Panc1 (cell line): ENCODE data around the gene CACNB3.

ENCODE experiments used
- CTCF ChIP-seq: fragments of 450-650 bp; IDR thresholded peaks from 2 replicates; pipeline ENCODE4 v1.5.1; 2017; ENCODE audit warnings: mild to moderate bottlenecking
- POLR2AphosphoS5 ChIP-seq: IDR thresholded peaks from 2 replicates; pipeline ENCODE4 v1.6.1; 2012; ENCODE audit warnings: mild to moderate bottlenecking, low read depth, low read length, moderate library complexity
- SIN3A ChIP-seq: IDR thresholded peaks from 2 replicates; pipeline ENCODE4 v1.6.1; 2012; ENCODE audit warnings: low read depth, mild to moderate bottlenecking, low read length, moderate library complexity, borderline replicate concordance; ENCODE audit not compliant: insufficient read depth
- TCF7L2 ChIP-seq: IDR thresholded peaks from 2 replicates; pipeline ENCODE4 v1.6.1; 2011; ENCODE audit warnings: mild to moderate bottlenecking, low read depth, low read length, inconsistent platforms
- TF ChIP-seq, protein P1 (sequence below), 2 experiments: IDR thresholded peaks; 2 replicates each; pipeline ENCODE4 v1.6.1; 2011 to 2012; ENCODE audit warnings: low read depth in 2 of 2, control low read depth in 1 of 2, low read length in 1 of 2, mild to moderate bottlenecking in 1 of 2, moderate library complexity in 1 of 2; ENCODE audit not compliant: insufficient read depth in 1 of 2

- TF ChIP-seq, protein P1, sequence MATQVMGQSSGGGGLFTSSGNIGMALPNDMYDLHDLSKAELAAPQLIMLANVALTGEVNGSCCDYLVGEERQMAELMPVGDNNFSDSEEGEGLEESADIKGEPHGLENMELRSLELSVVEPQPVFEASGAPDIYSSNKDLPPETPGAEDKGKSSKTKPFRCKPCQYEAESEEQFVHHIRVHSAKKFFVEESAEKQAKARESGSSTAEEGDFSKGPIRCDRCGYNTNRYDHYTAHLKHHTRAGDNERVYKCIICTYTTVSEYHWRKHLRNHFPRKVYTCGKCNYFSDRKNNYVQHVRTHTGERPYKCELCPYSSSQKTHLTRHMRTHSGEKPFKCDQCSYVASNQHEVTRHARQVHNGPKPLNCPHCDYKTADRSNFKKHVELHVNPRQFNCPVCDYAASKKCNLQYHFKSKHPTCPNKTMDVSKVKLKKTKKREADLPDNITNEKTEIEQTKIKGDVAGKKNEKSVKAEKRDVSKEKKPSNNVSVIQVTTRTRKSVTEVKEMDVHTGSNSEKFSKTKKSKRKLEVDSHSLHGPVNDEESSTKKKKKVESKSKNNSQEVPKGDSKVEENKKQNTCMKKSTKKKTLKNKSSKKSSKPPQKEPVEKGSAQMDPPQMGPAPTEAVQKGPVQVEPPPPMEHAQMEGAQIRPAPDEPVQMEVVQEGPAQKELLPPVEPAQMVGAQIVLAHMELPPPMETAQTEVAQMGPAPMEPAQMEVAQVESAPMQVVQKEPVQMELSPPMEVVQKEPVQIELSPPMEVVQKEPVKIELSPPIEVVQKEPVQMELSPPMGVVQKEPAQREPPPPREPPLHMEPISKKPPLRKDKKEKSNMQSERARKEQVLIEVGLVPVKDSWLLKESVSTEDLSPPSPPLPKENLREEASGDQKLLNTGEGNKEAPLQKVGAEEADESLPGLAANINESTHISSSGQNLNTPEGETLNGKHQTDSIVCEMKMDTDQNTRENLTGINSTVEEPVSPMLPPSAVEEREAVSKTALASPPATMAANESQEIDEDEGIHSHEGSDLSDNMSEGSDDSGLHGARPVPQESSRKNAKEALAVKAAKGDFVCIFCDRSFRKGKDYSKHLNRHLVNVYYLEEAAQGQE (IDR thresholded peaks at IDR 0.05; ENCODE audit: insufficient read depth in 1 of 2, low read depth in 2 of 2, low read length in 1 of 2): no peak
- TF ChIP-seq CTCF (no peak), POLR2AphosphoS5 (no peak), SIN3A (no peak), TCF7L2 (no peak)
These were observed 9.3 kb downstream of the CACNB3 start for GRCh38 chr12:48827513-48828096.
